ENCODE results near the gene ADRB2. TPM values are rescaled to one million over a fixed set of nuclear protein-coding genes. Genes with fewer than 3 reads are reported as not detected.

Gene ADRB2
- total RNA-seq, 1 experiment from 2014 or later = 0.25 TPM

- Histone ChIP-seq H3K9me3 (ENCODE audit: control insufficient read depth in 1 of 2, insufficient read depth in 1 of 2, low read depth in 1 of 2, low read length in 2 of 2) (no peaks in the 10 kb centered on the region), H3K27me3 (ENCODE audit: insufficient read depth, low read length) (no peaks in the 10 kb centered on the region), H2AFZ (ENCODE audit: low read depth, low read length, poor library complexity, severe bottlenecking) (no peak overlapping the region), H3K36me3 (ENCODE audit: control insufficient read depth in 1 of 2, insufficient read depth in 2 of 2, low read length in 2 of 2) (no peaks in the 10 kb centered on the region), H3K27ac (ENCODE audit: low read depth, low read length) (no peak overlapping the region), H3K9me2 (ENCODE audit: insufficient read depth) (no peaks in the 10 kb centered on the region; the same call in 1 of the 2 replicates), H4K20me1 (ENCODE audit: insufficient read depth) (no peaks in the 10 kb centered on the region), H3K4me3 (replicated peaks in 1 of 2; ENCODE audit: low read depth in 1 of 2, low read length in 2 of 2) (no peak overlapping the region), H3K9ac (ENCODE audit: low read length) (no peak overlapping the region), H3K4me2 (ENCODE audit: low read length) (no peak overlapping the region), H3K4me1 (ENCODE audit: control insufficient read depth in 1 of 2, insufficient read depth in 2 of 2, low read length in 2 of 2) (no peaks in the 10 kb centered on the region), H3K79me2 (ENCODE audit: insufficient read depth, low read length) (no peaks in the 10 kb centered on the region)
- ChIA-PET CTCF (interaction anchor here (0.6 kb wide), 1 partner anchor 41 kb away, joined by 3 read pairs; no protein-coding TSS in a partner anchor), RAD21 (ENCODE audit: low non-redundant PET in 1 of 2, low total read pairs in 2 of 2, uncharacterized antibody in 2 of 2, unreplicated experiment in 2 of 2) (interaction anchor here (0.6 kb wide), 2 partner anchors 53 to 240 kb away, joined by 3 read pairs; no protein-coding TSS in a partner anchor), POLR2A (no interaction called here)
- ATAC-seq (no peak), DNase-seq (ENCODE audit: low read depth, low spot score) (no peak)
- no peak for TF ChIP-seq ZFX (IDR thresholded peaks at IDR 0.05)
- TF ChIP-seq SRF (IDR thresholded peaks at IDR 0.05; ENCODE audit: low read depth) = no peak
- TF ChIP-seq CTCF (IDR thresholded peaks at IDR 0.05 in 2 of 3, conservative IDR thresholded peaks at IDR 0.05 in 1 of 3; ENCODE audit: borderline replicate concordance in 1 of 3, insufficient read depth in 1 of 3, low read depth in 2 of 3, low read length in 2 of 3) = no peak
- no peak for TF ChIP-seq MAX (IDR thresholded peaks at IDR 0.05)
- no peak for TF ChIP-seq ZBTB33 (IDR thresholded peaks at IDR 0.05; ENCODE audit: extremely low read depth, insufficient replicate concordance, low read length)
- intact Hi-C loops (cut with micrococcal nuclease) = no loop called here
- no TSS peak for BruUV-seq (replicated peaks)
Observed at GRCh38 chr5:148861696-148862095, 35.3 kb downstream of the ADRB2 start.

Measured in HCT116 (cell line).